Activated CD4-positive, alpha-beta T cell treated with anti-CD3 and anti-CD28 coated beads for 4 hours (primary cell): Measurements from ENCODE around the gene C19orf85.
"Not testable (repeated sequence)": the region's sequence is repeated elsewhere in the genome, so short reads cannot be mapped to it uniquely, and the experiment has no call there.

Experiments
- DNase-seq, 2 donors: peaks; one replicate each; pipeline ENCODE4 v3.0.0-alpha.2; 2020

Gene C19orf85

DNA sequence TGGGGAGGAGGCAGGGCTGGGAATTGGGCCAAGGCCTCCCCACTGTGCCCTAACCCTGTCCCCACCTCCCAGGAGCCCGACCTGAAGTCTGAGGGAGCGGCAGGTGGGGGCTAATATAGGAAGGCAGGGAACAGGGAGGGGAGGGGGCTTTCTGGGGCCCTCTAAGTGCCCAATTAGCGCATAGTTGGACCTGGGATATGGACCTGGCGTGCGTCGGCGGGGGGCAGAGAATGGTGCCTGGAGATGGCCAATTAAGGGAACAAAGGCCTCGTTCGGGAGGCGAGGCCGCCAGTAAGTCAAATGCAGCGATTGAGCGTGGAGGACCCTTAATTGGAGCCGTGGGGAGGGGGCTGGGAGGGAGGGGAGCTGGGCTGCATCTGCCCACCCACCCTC is at the start of gene C19orf85:
Gene C19orf85 (minus strand): TSS at position 90 of the 393 bp plus-strand sequence. CDS start 197 bp downstream, outside the sequence.
- no peak for DNase-seq

DNA sequence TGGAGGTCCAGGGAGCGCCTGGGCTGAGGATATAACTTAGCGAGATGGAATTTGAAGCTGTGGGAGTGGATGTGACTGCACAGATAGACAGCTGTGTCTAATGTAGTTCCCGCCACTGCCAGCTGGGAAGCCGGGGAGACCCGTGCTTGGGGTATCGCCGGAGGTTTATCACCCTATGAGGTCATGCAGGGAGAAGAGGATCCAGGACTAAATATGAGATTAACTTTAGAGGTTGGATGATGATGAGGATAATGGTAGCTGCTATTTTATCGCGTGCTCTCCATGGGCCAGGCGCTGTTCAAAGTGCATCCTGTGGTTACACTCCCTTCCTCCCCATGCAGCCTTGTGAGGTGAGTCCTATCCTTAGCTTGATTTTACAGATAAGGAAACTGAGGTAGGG is 43.6 kb upstream of the C19orf85 start:
- DNase-seq: no peak

DNA sequence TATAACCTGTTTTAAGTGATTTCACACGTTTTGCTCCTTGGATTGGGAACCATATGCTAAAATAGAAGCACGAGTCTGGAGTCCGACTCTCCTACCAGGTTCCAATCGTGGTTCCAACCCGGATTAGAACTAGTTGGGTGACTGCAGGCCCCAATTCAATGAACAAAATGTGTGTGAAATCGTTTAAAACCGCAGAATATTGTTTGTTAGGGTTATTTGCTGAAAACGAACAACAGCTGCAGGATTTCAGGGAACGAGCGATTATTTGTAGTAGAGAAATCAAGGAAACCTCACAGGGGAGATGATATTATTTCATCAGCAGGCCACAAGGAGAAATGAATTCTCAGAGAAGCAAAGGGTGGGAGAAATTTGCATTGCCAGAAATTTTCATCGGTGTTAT is 40.4 kb upstream of the C19orf85 start:
- DNase-seq: no peak

DNA sequence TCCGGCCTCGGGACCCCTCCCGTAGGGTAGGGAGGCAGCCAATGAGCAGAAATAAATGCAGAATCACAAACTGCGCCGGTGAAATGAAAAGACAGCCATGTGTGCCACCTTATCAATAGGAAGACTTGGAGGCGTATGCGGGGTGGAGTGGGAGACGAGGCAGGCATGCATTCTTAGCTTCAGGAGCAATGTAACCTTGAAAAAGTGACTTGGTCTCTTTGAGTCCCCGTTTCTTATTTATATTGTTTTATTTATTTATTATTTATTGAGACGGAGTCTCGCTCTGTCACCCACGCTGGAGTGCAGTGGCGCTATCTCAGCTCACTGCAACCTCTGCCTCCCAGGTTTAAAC is 39.7 kb upstream of the C19orf85 start:
- DNase-seq: no peak

DNA sequence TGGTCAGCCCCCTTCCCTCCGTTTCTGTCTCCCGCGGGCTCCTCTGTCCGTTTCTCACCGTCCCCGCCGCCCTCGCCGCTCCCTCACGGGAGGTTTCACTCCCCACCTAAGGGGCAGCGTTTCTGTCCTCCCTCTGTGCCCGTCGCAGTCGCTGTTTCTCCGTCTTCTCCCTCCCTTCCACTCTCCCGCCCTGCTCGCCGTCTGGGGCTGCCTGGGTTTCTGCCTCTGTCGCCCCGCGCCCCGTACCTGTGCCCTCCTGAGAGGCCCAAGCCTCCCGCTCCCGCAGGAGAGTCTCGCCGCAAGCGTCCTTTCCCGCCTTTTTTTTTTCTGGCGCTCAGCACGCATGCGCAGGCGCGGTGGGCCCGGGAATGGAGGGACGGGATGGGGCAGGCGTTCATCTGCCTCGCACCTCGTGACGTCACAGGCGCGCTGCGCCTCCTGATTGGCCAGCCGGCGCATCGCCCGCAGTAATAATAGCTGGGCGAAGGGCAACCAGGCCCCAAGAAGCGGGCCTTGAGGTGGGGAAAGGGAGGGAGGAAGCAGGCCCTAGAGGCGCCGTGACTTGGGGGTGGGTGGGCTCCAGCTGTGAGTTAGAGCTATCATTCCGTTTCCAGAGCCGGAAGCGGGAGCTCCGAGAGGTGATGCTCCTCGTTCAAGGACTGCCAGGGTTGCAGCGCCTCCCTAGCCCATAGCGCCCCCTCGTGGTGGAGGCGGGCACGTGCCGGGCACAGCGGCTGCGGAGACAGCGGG is 39.1 kb upstream of the C19orf85 start:
- DNase-seq: peak; percentile 91 to 93

DNA sequence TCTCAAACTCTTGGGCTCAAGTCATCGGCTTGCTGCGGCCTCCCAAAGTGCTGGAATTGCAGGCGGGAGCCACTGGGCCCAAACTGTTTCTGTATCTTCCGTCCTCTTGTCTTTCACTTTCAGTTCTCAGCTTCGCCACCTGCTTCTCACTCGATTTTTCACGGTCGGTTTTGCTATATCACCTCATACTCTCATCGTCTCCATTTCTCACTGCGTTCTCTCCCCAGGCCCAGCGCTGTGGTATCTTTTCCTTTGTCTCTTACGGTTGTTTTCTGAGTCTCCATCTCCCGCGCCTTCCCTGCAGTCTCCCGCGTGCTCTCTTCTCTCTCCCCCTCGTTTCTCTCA is 38.6 kb upstream of the C19orf85 start:
- DNase-seq: no peak

DNA sequence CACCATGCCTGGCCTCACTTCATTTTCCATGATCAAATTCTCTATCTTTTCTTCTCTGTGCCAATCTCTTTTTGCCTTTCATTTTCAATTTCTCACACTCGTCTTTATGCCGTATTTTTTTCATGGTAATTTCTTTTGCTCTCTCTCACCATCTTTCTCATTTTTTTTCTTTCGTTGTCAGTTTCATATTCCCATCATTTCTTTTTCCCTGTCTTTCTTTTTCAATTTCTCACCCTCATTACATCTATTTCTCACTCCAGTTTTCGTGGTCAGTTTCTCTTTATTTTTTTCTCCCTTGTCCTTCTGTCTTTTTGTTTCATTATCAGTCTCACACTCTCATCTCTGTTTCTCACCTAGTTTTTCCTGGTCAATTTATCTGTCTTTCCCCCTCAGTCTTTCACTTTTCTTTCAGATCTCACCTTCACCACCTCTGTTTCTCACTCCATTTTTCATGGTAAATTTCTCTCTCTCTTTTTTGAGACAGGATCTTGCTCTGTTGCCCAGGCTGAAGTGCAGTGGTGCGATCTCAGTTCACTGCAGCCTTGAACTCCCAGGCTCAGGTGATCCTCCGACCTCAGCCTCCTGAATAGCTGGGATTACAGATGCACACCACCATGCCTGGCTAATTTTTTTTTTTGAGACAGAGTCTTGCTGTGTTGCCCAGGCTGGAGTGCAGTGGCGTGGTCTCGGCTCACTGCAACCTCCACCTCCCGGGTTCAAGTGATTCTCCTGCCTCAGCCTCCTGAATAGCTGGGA is 37.8 kb upstream of the C19orf85 start:
- no peak for DNase-seq

DNA sequence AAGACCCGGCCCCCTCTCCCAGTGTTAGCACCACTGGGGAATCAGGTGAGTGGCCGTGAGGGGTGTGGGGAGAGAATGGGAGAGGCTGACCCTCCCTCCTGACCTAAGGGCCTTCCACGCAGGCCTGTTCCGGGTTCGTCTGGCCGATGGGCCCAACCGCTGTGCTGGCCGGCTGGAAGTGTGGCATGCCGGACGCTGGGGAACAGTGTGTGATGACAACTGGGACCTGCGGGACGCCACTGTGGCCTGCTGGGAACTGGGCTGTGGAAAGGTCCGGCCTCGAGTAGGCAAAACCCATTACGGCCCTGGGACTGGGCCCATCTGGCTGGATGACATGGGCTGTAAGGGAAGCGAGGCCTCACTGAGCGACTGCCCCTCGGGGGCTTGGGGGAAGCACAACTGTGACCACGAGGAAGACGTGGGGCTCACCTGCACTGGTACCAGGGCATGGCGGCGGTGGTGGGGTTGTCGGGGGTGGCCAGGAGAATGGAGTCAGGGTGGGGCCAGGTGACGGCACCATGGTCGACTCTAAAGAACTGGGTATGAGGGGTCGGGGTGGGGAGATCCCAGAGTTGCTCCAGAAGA is 35.9 kb upstream of the C19orf85 start:
- no peak for DNase-seq

DNA sequence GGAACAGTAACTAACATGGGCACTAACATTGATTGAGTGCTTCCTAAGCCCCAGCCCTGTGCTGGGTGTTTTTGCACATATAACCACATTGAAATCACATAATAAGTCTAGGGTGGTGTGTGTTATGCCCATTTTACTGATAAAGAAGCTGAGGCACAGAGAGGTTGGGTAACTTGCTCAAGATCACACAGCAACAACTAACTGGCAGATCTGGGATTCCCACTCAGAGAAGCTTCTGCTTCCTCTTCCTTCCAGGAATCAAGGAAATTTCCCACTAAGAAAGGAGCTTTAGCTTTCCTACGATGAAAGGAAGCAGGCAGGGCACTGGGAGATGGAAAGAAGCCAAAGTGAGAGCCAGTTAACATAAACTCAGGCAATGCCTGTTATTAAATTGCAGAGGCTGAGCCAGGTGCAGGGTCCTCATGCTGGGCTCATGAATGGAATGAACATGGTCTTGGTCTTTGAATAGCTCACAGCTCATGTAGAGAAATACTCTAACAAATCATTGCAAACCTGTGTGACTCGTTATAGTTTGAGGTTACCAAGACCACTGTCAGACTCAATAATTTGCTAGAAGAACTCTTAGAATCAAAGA is 33.8 kb upstream of the C19orf85 start:
- DNase-seq: no peak

DNA sequence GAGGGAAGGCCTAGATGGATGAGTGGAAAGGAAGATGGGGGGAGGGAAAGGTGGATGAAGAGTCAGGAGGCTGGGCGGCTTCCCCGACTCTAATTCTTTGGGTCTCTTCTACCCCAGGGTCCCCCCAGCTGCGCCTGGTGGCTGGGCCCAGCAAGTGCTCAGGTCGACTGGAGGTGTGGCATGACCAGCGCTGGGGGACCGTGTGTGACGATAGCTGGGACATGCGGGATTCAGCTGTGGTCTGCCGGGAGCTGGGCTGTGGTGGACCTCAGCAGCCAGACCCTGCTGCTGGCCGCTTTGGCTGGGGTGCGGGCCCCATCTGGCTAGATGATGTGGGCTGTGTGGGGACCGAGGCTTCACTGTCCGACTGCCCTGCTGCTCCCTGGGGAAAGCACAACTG is 33.2 kb upstream of the C19orf85 start:
- no peak for DNase-seq

DNA sequence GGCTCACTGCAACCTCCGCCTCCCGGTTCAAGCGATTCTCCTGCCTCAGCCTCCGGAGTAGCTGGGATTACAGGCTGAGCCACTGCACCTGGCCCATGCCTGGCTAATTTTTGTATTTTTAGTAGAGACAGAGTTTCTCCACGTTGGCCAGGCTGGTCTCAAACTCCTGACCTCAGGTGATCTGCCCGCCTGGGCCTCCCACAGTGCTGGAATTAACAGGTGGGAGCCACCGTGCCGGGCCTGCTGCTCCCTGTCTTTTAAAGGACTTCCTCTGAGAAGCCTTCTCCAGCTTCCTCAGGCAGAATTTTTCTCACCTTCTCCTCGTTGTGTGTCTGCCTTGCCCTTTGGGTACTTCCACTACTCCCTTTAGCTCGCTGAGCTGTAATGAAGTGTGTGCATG is 32.3 kb upstream of the C19orf85 start:
- DNase-seq: not testable (repeated sequence)

DNA sequence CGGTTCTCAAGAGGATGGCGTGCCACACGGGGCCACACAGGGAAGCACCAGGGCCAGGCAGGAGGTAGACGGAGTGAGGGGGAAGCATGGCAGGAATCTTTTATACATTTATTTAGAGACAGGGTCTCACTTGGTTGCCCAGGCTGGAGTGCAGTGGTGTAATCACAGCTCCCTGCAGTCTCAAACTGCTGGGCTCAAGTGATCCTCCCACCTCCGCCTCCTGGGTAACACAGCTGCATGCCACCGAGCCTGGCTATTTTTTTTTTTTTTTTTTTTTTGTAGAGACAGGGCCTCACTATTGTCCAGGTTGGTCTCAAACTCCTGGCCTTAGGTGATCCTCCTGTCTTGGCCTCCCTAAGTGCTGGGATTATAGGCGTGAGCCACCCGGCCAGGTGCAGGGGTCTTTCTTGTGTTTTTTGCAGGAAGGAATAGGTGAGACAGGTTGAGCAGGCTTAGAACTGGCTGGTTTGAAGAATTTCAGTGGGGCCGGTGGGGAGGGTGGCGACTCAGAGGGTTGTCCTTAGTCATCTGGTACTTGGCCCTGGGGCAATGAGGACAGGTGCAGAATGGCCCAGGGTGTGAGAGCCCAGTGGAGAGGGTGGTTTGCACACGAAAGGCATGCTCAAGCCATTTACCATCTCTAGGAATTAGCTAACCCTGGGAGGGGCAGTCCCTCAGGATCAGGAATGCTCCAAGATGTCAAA is 31.2 kb upstream of the C19orf85 start:
- no peak for DNase-seq

DNA sequence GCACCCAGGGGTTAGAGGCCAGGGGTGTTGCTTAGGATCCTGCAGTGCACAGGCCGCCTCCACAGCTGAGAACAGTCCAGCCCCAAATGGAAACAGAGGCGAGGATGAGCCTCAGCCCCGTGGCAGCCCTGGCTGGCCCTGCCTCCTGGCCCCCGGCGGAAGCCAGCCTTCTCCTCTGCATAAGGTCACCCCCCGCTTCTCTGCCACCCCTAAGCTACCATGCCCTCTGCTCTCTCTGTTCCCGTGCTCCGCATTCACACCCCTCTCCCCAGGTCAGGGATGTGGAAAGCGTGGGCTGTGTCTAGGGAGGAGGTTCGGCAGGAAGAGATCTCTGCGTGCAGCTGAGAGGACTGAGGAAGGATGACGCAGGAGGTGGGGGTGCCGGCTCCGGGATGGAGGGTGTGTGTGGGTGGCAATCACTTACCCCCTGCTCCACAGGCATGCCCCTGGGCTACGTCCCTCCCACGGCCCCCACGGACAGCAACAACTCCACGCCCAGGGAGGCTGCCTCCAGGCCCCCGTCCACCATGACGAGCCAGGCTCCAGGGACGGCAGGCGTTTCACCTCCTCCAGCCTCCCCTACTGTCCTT is 29.7 kb upstream of the C19orf85 start:
- DNase-seq: no peak

DNA sequence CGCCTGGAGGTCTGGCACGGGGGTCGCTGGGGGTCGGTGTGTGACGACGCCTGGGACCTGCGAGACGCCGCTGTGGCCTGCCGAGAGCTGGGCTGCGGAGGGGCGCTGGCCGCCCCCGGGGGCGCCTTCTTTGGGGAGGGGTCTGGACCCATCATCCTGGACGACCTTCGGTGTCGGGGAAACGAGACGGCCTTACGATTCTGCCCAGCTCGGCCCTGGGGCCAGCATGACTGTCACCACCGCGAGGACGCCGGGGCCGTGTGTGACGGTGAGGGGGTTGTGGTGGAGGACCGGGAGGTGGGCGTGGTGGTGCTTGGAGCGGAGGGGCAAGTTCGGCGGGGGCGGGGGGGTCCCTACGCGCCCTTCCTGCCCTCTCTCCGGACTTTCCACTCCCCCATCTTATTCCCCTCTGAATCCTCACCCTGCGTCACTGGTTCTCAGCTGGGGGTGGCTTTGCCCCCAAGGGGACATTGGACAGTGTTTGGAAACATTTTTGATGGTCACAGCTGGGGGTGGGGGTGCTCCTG is 29.2 kb upstream of the C19orf85 start:
- DNase-seq: no peak

DNA sequence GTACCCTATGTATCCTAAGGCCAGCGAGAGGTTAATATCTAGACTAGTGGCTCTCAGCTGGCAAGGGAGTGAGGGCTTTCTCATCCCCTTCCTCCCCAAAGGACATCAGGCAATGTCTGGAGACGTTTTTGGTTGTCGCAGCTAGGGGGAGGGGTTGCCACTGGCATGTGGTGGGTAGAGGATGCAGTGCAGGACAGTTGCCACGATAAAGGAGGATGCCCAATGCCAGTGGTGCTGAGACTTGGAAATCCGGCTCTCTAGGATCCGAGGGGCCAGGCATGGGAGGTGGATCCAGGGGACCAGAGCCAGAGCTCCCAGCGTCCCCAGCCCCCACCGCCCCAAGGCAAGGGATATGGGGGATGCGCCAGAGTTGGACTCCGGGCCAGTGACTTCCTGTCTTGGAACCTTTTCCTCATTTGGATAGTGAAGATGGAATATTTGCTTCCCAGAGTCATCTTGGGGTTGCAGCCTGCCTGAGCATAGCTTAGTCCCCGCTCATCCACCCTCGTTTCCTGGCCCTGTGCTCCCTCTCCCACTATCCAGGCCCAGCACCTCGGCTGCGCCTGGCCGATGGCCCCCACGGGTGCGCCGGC is 28.6 kb upstream of the C19orf85 start:
- no peak for DNase-seq

DNA sequence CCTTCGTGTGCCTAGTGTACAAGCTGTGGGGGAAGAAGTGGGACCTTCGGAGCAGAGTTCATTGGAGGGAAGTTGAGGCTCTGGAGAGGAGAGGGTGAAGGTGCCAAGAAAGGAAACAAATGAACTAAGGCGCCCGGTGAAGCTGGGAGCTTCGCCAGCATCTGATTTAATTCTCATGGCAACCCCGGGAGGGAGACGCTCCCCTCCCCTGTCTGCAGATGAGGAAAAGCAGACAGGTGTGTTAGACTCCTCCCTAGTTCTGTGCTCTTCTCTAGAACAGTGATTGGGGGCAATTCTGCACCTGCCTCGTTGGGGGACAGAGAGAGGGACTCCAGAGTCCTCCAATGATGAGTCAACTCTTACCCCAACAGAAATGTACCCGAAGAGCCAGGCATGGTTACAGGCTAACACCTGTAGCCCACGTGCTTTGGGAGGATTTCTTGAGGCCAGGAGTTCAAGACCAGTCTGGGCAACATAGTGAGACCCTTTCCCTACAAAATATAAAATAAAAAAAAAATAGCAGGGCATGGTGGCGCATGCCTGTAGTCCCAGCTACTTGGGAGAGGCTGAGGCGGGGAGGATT is 27.9 kb upstream of the C19orf85 start:
- no peak for DNase-seq

DNA sequence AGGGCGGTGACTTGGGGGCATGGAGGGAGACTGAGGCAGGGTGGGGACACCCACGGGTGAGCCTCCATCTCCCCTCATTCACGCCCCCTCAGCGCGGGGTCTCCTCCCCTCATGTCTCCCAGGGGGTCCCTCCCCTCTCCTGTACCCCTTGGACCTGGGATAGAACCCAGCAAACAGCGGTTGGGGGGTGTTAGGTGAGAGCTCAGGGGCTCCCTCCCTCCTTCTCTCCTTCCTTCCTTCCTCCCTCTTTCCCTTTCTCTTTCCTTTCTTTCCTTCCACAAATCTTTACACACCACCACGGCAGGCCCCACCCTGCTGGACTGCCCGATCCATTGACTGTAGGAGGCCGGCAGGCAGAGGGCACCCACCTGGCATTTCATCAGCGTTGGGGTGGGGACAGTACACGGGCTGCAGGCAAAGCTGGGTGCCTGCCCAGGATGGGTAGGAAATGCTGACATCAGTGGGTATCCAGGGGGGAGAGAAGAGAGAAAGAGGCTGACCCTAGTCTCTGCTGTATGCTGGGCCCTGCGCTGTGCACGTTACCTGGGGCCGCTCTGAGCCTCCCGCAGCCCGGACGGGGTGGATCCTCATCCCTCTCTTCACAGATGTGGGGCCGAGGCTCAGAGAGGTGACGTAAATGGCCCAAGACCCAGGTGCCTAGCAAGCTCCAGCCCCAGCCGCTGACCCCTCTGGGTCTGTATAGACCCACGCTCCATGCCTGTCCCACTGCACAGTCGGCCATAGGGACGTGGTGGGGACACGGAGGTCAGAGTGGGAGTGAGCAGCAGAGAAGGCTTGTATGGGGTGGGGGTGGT is 27.2 kb upstream of the C19orf85 start:
- DNase-seq: no peak

DNA sequence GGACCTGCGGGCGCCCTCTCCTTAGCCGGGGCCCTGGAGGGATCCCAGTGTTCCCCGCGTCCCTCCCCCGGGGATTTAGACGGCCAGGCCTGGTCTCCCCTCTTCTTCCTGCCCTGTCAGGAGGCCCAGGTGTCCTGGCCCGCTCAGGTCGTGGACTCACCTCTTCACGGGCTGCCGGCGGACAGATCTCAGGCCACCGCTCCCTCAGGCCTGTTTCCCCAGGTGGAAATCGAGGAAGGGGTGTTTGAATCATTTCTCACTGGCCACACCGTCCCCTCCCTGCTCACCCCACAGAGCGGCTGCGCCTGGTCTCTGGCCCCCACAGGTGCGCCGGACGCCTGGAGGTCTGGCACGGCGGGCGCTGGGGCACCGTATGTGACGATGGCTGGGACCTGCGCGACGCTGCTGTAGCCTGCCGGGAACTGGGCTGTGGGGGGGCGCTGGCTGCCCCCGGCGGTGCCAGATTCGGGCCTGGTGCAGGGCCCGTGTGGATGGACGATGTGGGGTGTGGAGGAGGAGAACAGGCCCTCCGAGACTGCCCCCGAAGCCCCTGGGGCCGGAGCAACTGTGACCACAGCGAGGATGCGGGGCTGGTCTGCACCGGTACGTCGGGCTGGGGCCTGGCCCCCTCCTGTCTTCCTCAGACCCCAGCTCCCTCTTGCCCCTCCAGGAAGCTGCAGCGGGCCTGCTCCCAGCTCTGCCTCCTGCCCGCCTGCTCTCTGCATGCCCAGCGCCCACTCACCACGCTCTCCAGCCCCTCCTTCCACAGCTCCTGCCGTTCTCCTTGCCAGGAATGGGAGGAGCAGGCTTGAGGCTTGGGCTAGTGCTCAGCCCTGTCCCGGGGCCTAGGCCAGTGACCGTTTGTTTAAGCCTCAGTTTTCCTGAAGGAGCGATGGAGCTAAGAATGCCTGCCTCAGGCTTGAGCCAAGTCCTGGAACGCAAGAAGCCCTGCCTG is 26.2 kb upstream of the C19orf85 start:
- DNase-seq: no peak

DNA sequence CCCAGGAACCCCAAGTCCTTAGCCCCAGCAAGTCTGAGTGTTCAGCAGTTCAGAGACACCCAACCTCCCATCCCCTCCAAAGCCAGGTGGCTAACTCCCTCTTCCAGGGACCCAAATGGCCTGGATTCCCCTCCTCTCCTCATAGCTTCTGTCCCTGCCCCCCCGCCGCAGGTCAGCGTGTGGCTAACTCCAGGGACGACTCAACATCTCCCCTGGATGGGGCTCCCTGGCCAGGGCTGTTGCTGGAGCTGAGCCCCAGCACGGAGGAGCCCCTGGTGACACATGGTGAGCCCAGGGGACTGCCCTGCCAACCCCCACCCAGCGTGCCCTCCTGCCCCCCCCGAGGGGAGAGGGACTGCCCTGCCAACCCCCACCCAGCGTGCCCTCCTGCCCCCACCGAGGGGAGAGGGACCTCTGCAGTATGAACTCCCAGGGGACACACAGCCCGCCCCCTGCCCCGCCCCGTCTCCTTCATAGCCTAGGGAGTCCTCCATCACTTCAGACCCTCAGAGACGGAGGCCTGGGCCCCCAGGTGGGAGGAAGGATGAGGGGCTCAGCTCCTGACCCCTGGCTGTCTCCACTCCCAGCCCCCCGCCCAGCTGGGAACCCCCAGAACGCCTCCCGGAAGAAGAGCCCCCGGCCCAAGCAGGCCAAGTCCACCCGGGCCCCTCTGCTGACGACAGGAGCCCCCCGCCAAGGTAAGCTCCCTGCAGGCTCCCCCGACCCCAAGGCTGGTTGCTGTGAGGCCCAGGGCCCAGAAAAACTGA is 25.3 kb upstream of the C19orf85 start:
- no peak for DNase-seq
